HG03196 (cell line): ENCODE data around the gene ANO2.
"Not testable (repeated sequence)": the region's sequence is repeated elsewhere in the genome, so short reads cannot be mapped to it uniquely, and the experiment has no call there.

Experiments used
- ATAC-seq: cut with Tn5 transposase; IDR thresholded peaks from one replicate; pipeline ENCODE4 v1.9.1; 2021; ENCODE audit not compliant: unreplicated experiment

Gene ANO2

DNA sequence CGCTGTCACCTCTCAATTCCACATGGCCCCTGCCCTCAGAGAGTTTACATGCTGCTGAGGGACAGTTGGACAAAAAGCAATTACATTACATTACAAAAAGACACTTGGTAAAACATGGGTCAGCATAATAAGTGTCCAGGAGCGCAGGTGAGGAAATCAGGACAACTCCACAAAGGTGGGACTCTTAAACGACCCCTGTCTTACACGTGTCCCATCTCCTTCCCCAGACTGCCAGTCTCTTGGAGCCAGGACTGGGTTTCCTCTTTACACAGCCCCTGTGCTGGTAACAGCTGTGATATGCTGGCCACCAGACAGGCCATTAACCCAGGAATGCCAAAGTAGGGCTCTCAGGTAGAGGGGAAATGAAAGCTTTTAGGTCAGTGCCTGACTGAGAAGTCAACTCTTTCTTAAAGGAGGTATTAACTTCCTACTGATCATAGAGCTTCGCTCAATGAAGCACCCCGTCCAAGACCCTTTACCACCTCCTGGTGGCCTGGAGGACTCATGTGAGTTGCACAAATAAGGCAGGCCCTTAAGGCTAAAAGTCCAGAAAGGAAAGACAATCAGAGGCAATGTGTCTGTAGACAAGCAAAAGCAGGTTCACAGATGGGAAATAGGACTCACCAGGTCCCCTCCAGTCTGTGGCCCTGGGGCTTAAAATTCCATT, 55.5 kb downstream of the ANO2 start:
- no peak for ATAC-seq

- no peak for ATAC-seq
Observed at GRCh38 chr12:5888816-5889315, 56.2 kb downstream of the ANO2 start.

- not testable (repeated sequence) for ATAC-seq
Observed at GRCh38 chr12:5887819-5888218, 57.2 kb downstream of the ANO2 start.

- no peak for ATAC-seq
Observed at GRCh38 chr12:5884866-5885265, 60.2 kb downstream of the ANO2 start.

GRCh38 chr12:5884285-5884684, 60.8 kb downstream of the ANO2 start:
- ATAC-seq, result no peak

GRCh38 chr12:5882511-5883190, 62.4 kb downstream of the ANO2 start:
- ATAC-seq, result no peak

- ATAC-seq, result no peak
Observed at GRCh38 chr12:5881666-5882065, 63.4 kb downstream of the ANO2 start.

DNA sequence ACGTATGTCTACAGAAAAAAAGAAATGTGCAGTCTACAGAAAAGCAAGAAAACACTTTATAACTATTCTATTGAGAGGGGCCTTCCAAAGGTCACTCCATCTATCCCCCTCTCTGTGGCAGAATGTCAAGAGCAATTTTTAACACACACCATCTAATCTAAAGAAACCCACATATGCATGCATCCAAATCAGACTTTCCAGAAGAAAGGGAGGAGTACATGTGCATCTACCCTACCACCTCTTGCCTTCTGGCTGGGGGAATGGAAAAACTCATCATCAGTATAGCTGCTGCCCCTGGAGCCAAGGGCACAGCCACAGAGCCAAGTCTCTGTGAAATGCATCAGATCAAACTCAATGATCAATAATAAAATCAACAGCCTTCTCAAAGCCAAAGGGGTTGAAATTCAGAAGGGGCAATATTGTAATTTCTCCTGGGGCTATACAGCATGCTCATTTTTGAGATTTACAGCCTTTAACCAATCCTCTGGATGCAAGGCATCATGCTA, 63.9 kb downstream of the ANO2 start:
- no peak for ATAC-seq

GRCh38 chr12:5875851-5876250, 69.2 kb downstream of the ANO2 start:
- ATAC-seq, result no peak

GRCh38 chr12:5874514-5874913, 70.5 kb downstream of the ANO2 start:
- ATAC-seq, result no peak

DNA sequence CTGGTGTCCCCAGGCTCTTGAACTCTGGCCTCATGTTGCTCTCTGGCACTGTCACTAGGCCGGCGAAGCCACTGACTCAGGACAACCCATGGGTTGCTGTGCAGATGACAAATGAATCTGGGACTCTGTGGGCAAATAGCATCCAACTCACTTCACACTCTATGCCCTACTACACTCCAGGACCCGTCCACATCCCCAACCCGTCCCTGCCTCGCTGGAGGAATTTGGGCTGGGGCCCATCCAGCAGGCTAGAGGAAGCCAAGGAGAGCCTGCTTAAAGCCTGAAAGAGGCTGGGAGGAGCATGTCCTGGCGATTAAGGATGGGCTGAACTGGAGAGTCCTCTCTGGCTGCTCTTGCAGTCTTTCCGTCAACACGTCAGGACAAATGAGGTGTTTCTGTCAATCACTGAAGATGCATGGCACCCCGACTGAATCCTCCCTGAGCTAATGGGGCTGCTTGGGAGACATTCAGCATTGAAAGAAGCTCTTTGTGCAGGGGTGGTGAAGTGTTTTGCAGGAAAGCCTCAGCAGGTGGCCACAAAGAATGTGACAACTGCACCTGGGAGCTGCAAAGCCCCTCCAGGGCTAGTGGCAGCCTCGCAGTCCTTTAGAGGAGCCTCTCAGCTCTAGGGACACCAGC, 71.7 kb downstream of the ANO2 start:
- no peak for ATAC-seq

DNA sequence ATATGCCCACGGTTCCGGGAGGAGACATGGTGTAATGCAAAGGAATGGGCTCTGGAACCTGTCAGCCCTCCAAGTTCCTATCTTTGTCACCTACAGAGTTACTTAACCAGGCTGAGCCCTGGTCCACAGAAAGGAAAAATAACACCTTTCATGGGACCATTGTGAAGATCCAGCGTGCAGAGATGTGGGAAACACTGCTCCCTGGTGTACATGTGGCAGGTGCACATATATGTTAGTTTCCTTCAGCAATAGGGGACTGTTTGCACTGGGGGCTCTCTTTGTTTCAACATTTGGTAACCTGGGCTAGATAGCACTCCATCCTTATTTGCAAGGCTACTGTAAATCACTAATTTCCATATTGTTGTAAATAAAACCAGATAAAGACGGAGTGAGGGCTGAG, 72.3 kb downstream of the ANO2 start:
- no peak for ATAC-seq

DNA sequence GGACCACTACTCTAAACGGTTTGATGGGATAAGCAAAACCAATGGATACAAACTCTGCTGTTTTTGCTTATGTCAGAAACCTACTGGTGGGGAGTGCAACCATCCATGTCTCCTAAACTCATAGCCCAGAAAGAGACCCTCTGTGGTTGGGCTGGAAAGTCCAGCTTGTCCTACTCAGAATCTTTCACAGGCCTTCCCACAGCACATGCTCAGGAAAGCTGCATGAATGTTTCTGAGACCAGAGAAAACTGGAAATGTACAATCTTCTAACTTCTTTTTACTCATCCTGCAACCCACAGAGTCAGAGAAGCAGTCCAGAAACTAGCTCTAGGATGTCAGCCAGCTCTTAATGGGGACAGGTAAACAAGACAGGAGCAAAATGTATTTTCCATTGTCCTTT, 73.3 kb downstream of the ANO2 start:
- no peak for ATAC-seq

DNA sequence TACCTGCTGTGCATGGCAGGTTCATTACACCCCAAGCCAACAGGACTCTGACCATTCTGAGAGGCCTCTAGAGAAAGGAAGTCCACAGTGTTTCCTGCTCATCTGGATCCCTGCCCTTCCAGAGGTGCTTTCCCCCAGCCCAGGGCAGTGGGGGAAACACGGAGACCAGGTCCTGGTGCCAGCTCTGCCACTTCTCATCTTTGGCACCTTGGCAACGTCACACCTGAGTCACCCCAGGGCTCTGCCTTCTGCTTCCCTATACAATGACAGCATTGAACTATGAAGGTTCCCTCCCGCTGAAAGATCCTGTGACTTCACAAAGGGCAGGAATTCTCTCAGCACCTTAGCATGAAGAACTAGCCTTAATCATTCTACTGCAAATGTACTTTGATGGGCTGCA, 74.9 kb downstream of the ANO2 start:
- no peak for ATAC-seq

- ATAC-seq, result no peak
Observed at GRCh38 chr12:5868625-5869295, 76.3 kb downstream of the ANO2 start.

GRCh38 chr12:5865397-5865796, 79.7 kb downstream of the ANO2 start:
- no peak for ATAC-seq

GRCh38 chr12:5864972-5865371, 80.1 kb downstream of the ANO2 start:
- ATAC-seq, result no peak

GRCh38 chr12:5864301-5864700, 80.8 kb downstream of the ANO2 start:
- no peak for ATAC-seq

- no peak for ATAC-seq
Observed at GRCh38 chr12:5861416-5861815, 83.6 kb downstream of the ANO2 start.

DNA sequence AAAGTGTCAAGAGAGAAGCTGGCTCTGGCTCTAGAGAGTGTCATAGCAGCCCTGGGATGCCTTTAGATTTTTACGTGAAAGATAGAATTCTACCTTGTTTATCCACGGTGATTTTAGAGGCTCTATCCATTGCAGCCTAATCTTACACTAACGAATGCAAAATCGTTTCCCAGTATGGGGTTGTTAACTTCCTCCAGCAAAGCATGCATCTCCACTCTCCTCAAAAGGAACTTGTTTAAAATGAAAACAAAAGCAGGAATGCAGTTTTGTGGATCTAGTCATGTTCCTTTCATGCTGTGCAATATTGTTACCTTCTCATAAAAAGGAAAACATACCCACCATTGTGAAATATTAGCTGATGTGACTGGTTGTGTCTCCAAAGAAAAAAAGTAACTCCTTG, 88.4 kb downstream of the ANO2 start:
- ATAC-seq, result no peak

GRCh38 chr12:5846950-5847349, 98.1 kb downstream of the ANO2 start:
- no peak for ATAC-seq
